Measurements from ENCODE around the gene TGIF2. TPM values are rescaled to one million over a fixed set of nuclear protein-coding genes. Genes with fewer than 3 reads are reported as not detected.
A peak's percentile ranks its signal among the peaks of the same experiment; 100 is the strongest.

Gene TGIF2
- total and polyA plus RNA-seq, 2 of the 13 experiments (the other 11 are each of a cell fraction or from before 2014, with no cell fraction given), result 41.3 to 53.9 TPM

GRCh38 chr20:36624068-36624943, 50.9 kb downstream of the TGIF2 start (continued):
- TF ChIP-seq, protein P1, sequence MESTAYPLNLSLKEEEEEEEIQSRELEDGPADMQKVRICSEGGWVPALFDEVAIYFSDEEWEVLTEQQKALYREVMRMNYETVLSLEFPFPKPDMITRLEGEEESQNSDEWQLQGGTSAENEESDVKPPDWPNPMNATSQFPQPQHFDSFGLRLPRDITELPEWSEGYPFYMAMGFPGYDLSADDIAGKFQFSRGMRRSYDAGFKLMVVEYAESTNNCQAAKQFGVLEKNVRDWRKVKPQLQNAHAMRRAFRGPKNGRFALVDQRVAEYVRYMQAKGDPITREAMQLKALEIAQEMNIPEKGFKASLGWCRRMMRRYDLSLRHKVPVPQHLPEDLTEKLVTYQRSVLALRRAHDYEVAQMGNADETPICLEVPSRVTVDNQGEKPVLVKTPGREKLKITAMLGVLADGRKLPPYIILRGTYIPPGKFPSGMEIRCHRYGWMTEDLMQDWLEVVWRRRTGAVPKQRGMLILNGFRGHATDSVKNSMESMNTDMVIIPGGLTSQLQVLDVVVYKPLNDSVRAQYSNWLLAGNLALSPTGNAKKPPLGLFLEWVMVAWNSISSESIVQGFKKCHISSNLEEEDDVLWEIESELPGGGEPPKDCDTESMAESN (CRISPR knock-in tag; conservative IDR thresholded peaks at IDR 0.05), result no peak
- TF ChIP-seq ZNF598 (CRISPR knock-in tag; IDR thresholded peaks at IDR 0.05; ENCODE audit: borderline replicate concordance) (no peak; the same call in 1 of the 2 replicates), SMAD9 (CRISPR knock-in tag; IDR thresholded peaks at IDR 0.05) (no peak), ZNF274 (CRISPR knock-in tag; IDR thresholded peaks at IDR 0.05) (peak; percentile 69; the same call in 1 of the 2 replicates), SIN3B (IDR thresholded peaks at IDR 0.05; ENCODE audit: low read length) (no peak), TAF15 (IDR thresholded peaks at IDR 0.05; ENCODE audit: low read depth, low read length, poor library complexity, severe bottlenecking) (no peak), SOX13 (IDR thresholded peaks at IDR 0.05) (no peak), SOX13 (CRISPR knock-in tag; conservative IDR thresholded peaks at IDR 0.05 in 1 of 2, IDR thresholded peaks at IDR 0.05 in 1 of 2) (peak in 1 of 2 experiments; percentile 15; a peak in 1 of 4 replicates), RARA (CRISPR knock-in tag; IDR thresholded peaks at IDR 0.05) (0 out of 2 replicates have a peak, but pooled peaks have one; percentile 20), ARHGAP35 (CRISPR knock-in tag; IDR thresholded peaks at IDR 0.05; ENCODE audit: borderline replicate concordance) (no peak), GMEB1 (CRISPR knock-in tag; IDR thresholded peaks at IDR 0.05; ENCODE audit: borderline replicate concordance) (no peak; the same call in 1 of the 2 replicates), NR2F2 (IDR thresholded peaks at IDR 0.05; ENCODE audit: borderline replicate concordance, low read depth) (no peak), GZF1 (CRISPR knock-in tag; IDR thresholded peaks at IDR 0.05) (no peak), RBAK (CRISPR knock-in tag; IDR thresholded peaks at IDR 0.05) (0 out of 2 replicates have a peak, but pooled peaks have one; percentile 56), ZNF225 (CRISPR knock-in tag; IDR thresholded peaks at IDR 0.05) (no peak), ZNF777 (CRISPR knock-in tag; IDR thresholded peaks at IDR 0.05) (no peak), TGIF2 (CRISPR knock-in tag; IDR thresholded peaks at IDR 0.05) (no peak), MXI1 (IDR thresholded peaks at IDR 0.05; ENCODE audit: borderline replicate concordance, low read depth, low read length) (peak; percentile 34; the same call in 1 of the 3 replicates), ZNF24 (IDR thresholded peaks at IDR 0.05) (no peak), ATF2 (CRISPR knock-in tag; IDR thresholded peaks at IDR 0.05) (no peak), ZNF782 (CRISPR knock-in tag; IDR thresholded peaks at IDR 0.05; ENCODE audit: borderline replicate concordance) (no peak)
- TF ChIP-seq, protein P2, sequence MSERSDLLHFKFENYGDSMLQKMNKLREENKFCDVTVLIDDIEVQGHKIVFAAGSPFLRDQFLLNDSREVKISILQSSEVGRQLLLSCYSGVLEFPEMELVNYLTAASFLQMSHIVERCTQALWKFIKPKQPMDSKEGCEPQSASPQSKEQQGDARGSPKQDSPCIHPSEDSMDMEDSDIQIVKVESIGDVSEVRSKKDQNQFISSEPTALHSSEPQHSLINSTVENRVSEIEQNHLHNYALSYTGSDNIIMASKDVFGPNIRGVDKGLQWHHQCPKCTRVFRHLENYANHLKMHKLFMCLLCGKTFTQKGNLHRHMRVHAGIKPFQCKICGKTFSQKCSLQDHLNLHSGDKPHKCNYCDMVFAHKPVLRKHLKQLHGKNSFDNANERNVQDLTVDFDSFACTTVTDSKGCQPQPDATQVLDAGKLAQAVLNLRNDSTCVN (CRISPR knock-in tag; IDR thresholded peaks at IDR 0.05; ENCODE audit: borderline replicate concordance), result 0 out of 2 replicates have a peak, but pooled peaks have one; percentile 26
- TF ChIP-seq, protein P3, sequence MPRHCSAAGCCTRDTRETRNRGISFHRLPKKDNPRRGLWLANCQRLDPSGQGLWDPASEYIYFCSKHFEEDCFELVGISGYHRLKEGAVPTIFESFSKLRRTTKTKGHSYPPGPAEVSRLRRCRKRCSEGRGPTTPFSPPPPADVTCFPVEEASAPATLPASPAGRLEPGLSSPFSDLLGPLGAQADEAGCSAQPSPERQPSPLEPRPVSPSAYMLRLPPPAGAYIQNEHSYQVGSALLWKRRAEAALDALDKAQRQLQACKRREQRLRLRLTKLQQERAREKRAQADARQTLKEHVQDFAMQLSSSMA (CRISPR knock-in tag; IDR thresholded peaks at IDR 0.05), result no peak
